ENCODE measurements around the gene C19orf25.

- TF ChIP-seq YY1 (IDR thresholded peaks at IDR 0.05; ENCODE audit: insufficient read depth, insufficient read length) (no peak), SUZ12 (IDR thresholded peaks at IDR 0.05; ENCODE audit: extremely low read depth, insufficient read depth, insufficient read length) (no peak)
Measured at GRCh38 chr19:1465191-1466016, 13.6 kb downstream of the C19orf25 start.

Measured in NT2/D1 (cell line).